ENCODE data around the gene ARMC6.

- TF ChIP-seq ZNF514 (tag by site-specific recombination; IDR thresholded peaks at IDR 0.05) (no peak), GFI1B (tag by site-specific recombination; IDR thresholded peaks at IDR 0.05) (no peak), ZBTB49 (tag by site-specific recombination; IDR thresholded peaks at IDR 0.05; ENCODE audit: low read depth) (no peak), EGR2 (tag by site-specific recombination; IDR thresholded peaks at IDR 0.05; ENCODE audit: low read depth) (no peak), ZNF112 (tag by site-specific recombination; IDR thresholded peaks at IDR 0.05) (no peak)
These were observed 45.9 kb upstream of the ARMC6 start for GRCh38 chr19:18987456-18987855.

Measured in HEK293 (cell line).